Measurements from ENCODE around the gene IDS. TPM values are rescaled to one million over a fixed set of nuclear protein-coding genes. Genes with fewer than 3 reads are reported as not detected.

The IDS gene
- total and polyA plus RNA-seq, 2 donors (not counting 3 experiments of a cell fraction or from before 2014, with no cell fraction given), result 35.2 to 44.0 TPM

- ChIA-PET POLR2A (no interaction called here), CTCF (no interaction called here)
- peaks cover 5% of the 10 kb centered on the region for H3K4me1 ChIP-seq (ENCODE audit: control insufficient read depth, extremely low read depth, insufficient read depth, low read length)
- no TSS peak for BruUV-seq (replicated peaks)
- H3K36me3 ChIP-seq (ENCODE audit: control insufficient read depth in 2 of 2, extremely low read depth in 1 of 2, insufficient read depth in 2 of 2, low read length in 2 of 2), result no peaks in the 10 kb centered on the region
- no peaks in the 10 kb centered on the region for H3K9me1 ChIP-seq (replicated peaks; ENCODE audit: control insufficient read depth, extremely low read depth, insufficient read depth, low read length)
- no peaks in the 10 kb centered on the region for H3K27me3 ChIP-seq (ENCODE audit: control insufficient read depth in 2 of 2, insufficient read depth in 2 of 2, low read length in 2 of 2)
- no peak overlapping the region for H3K9ac ChIP-seq (replicated peaks; ENCODE audit: extremely low read depth, insufficient read depth, low read length)
- no peaks in the 10 kb centered on the region for H4K20me1 ChIP-seq (replicated peaks; ENCODE audit: control insufficient read depth, extremely low read depth, insufficient read depth, low read length)
- no peak overlapping the region for H2AFZ ChIP-seq (ENCODE audit: low read depth, low read length)
- H3K9me3 ChIP-seq (replicated peaks; ENCODE audit: control insufficient read depth, insufficient read depth, low read length), result no peaks in the 10 kb centered on the region
- intact Hi-C loops (cut with micrococcal nuclease), result no loop called here
- DNase-seq (ENCODE audit: low read depth, low spot score), result no peak
- H3K4me2 ChIP-seq (ENCODE audit: insufficient read depth, low read length), result no peak overlapping the region
- no peak for FAIRE-seq
- H3K27ac ChIP-seq (ENCODE audit: insufficient read depth, low read depth, low read length), result no peak overlapping the region
- TF ChIP-seq EZH2 (IDR thresholded peaks at IDR 0.05; ENCODE audit: borderline replicate concordance, low read depth, low read length, severe bottlenecking) (no peak), FOS (IDR thresholded peaks at IDR 0.05; ENCODE audit: borderline replicate concordance, insufficient read depth, low read length) (no peak), GATA2 (IDR thresholded peaks at IDR 0.05; ENCODE audit: insufficient read depth, insufficient read length, low read depth, low read length) (no peak), MYC (IDR thresholded peaks at IDR 0.05; ENCODE audit: low read depth, low read length) (no peak), JUN (IDR thresholded peaks at IDR 0.05; ENCODE audit: borderline replicate concordance, insufficient read depth, insufficient read length, low read depth) (no peak), POLR2A (IDR thresholded peaks at IDR 0.05; ENCODE audit: low read depth, low read length) (no peak), POLR2AphosphoS5 (IDR thresholded peaks at IDR 0.05; ENCODE audit: insufficient read depth, low read depth, low read length) (no peak)
- TF ChIP-seq, protein P1, sequence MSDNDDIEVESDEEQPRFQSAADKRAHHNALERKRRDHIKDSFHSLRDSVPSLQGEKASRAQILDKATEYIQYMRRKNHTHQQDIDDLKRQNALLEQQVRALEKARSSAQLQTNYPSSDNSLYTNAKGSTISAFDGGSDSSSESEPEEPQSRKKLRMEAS (IDR thresholded peaks at IDR 0.05; ENCODE audit: insufficient read depth, insufficient read length), result no peak
- TF ChIP-seq, protein P2, sequence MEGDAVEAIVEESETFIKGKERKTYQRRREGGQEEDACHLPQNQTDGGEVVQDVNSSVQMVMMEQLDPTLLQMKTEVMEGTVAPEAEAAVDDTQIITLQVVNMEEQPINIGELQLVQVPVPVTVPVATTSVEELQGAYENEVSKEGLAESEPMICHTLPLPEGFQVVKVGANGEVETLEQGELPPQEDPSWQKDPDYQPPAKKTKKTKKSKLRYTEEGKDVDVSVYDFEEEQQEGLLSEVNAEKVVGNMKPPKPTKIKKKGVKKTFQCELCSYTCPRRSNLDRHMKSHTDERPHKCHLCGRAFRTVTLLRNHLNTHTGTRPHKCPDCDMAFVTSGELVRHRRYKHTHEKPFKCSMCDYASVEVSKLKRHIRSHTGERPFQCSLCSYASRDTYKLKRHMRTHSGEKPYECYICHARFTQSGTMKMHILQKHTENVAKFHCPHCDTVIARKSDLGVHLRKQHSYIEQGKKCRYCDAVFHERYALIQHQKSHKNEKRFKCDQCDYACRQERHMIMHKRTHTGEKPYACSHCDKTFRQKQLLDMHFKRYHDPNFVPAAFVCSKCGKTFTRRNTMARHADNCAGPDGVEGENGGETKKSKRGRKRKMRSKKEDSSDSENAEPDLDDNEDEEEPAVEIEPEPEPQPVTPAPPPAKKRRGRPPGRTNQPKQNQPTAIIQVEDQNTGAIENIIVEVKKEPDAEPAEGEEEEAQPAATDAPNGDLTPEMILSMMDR (IDR thresholded peaks at IDR 0.05; ENCODE audit: extremely low read depth in 1 of 2, insufficient read depth in 1 of 2, low read depth in 1 of 2, low read length in 2 of 2), result no peak
- dilution Hi-C loops (cut with MboI; ENCODE audit: extremely low pct_ligation_motif_present, low sequenced_read_pairs), result no loop called here
- H3K79me2 ChIP-seq (ENCODE audit: control insufficient read depth, insufficient read depth, low read length), result no peaks in the 10 kb centered on the region
- H3K4me3 ChIP-seq (replicated peaks in 1 of 3; ENCODE audit: insufficient read depth in 1 of 3, low read depth in 1 of 3, low read length in 3 of 3), result no peak overlapping the region
Observed at GRCh38 chrX:149476513-149476912, 28.6 kb downstream of the IDS start.

Measured in endothelial cell of umbilical vein (primary cell).